ENCODE results near the gene MRPS33.
"Not testable (repeated sequence)": the region's sequence is repeated elsewhere in the genome, so short reads cannot be mapped to it uniquely, and the experiment has no call there.

Gene MRPS33

DNA sequence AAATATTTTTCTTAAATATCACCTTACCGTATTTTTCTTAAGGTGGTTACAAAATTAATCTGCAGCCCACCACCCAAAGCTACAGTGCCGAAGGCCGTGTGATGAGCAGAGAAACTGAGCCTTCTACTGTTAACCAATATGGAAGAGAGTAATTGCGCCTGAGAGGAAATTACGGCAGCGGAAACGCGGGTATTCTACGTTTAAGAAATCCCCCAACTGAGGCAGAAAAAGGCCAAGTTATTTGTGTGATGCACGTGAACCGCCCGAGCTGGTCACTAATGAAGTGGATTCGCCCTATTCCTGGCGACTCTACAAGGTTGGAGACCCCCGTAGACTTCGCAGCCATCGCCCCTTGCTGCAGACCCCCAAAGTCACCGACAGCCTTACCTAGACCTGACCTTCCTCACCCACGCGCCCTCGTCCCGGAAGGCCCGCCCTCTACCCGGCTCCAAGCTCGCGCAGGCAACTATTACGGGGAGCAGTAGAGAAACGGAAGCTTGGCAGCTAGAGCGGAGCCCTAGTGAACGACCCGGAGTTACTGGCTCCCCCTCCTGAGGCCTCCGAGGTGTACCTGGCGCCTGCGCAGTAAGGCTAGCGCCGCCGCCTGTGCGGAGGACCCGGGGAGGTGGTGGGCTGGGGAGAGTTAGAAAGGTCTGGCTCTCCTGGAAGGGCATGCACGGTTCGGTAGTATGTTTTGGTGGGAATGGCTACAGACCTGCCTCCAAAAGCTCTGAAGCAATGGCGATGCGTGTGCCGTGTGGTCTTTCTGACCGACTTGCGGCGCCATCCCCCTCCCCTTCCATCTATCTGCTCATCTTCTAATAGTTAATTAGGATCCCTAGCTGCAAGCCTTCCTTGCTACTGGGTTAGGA lies at the start of gene MRPS33:
TSS of gene MRPS33 (minus strand) at position 429 of the 872 bp plus-strand sequence. CDS start 4,319 bp downstream, outside the sequence.
- peak; percentile 97 for DNase-seq (ENCODE audit: low spot score)

DNA sequence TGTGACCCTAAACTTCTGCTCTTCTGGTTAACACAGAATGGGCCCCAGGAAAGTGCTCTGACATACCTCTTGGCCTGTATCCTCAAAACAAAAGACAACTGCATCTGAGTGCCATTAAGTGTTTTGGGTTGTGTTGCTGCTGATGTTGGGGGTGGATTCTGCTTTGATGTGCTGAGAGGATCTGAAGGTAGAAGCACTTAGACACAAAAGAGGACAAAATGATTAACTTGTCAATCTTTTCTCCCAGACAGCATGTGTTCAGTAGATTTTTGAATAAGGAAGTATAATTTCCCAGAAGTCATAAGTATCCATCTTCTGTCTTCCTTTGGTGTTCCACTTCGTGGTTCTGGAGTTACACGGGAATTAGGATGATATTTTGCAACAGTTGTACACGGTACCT lies 43.0 kb upstream of the MRPS33 start:
- DNase-seq (ENCODE audit: low spot score) = no peak

- no peak for DNase-seq (ENCODE audit: low spot score)
Observed at GRCh38 chr7:141055146-141055545, 40.4 kb upstream of the MRPS33 start.

GRCh38 chr7:141053626-141054025 lies 38.9 kb upstream of the MRPS33 start:
- DNase-seq (ENCODE audit: low spot score) = no peak

- no peak for DNase-seq (ENCODE audit: low spot score)
Observed at GRCh38 chr7:141045842-141046620, 31.3 kb upstream of the MRPS33 start.

GRCh38 chr7:141045126-141045841 lies 30.5 kb upstream of the MRPS33 start:
- DNase-seq (ENCODE audit: low spot score) = no peak

DNA sequence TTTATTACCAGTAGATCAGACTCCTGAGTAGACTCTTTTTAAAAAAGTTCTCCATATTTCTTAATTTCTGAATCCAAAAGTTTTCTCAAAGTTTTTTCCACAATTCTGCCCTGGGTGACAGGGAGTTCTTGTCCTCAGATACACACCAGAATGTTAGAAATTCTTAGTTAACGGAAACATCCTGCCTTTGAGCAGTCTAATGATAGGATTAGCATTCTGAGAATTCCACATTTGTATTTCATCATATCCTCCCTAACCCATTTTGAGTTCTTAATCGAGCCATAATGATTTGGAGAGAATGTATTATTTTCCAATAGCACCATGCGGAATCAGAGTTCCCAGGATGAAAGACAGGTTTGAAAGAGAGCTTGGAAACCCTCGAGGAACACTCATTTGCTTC lies 28.9 kb upstream of the MRPS33 start:
- DNase-seq (ENCODE audit: low spot score) = no peak

- no peak for DNase-seq (ENCODE audit: low spot score)
Observed at GRCh38 chr7:141042222-141043193, 27.8 kb upstream of the MRPS33 start.

- DNase-seq (ENCODE audit: low spot score) = no peak
Observed at GRCh38 chr7:141039376-141039775, 24.6 kb upstream of the MRPS33 start.

DNA sequence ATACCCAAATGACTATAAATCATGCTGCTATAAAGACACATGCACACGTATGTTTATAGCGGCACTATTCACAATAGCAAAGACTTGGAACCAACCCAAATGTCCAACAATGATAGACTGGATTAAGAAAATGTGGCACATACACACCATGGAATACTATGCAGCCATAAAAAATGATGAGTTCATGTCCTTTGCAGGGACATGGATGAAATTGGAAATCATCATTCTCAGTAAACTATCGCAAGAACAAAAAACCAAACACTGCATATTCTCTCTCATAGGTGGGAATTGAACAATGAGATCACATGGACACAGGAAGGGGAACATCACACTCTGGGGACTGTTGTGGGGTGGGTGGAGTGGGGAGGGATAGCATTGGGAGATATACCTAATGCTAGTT lies 23.3 kb upstream of the MRPS33 start:
- DNase-seq (ENCODE audit: low spot score) = not testable (repeated sequence)

- not testable (repeated sequence) for DNase-seq (ENCODE audit: low spot score)
Observed at GRCh38 chr7:141032539-141033323, 18.0 kb upstream of the MRPS33 start.

GRCh38 chr7:141028767-141029166 lies 14.0 kb upstream of the MRPS33 start:
- no peak for DNase-seq (ENCODE audit: low spot score)

GRCh38 chr7:141027043-141027442 lies 12.3 kb upstream of the MRPS33 start:
- no peak for DNase-seq (ENCODE audit: low spot score)

- DNase-seq (ENCODE audit: low spot score) = no peak
Observed at GRCh38 chr7:141024668-141025067, 9.9 kb upstream of the MRPS33 start.

DNA sequence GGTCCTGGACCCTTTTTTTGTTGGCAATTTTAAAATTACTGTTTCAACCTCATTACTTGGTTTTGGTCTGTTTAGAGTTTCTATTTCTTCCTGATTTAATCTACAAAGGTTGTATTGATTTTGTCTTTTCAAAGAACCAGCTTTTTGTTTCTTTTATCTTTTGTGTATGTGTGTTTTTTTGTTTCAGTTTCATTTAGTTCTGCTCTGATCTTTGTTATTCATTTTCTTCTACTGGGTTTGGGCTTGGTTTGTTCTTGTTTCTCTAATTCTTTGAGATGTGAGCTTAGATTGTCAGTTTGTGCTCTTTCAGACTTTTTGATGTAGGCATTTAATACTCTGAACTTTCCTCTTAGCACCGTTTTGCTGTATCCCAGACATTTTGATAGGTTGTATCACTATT lies 8.5 kb upstream of the MRPS33 start:
- no peak for DNase-seq (ENCODE audit: low spot score)

GRCh38 chr7:141017555-141017954 lies 2.8 kb upstream of the MRPS33 start:
- no peak for DNase-seq (ENCODE audit: low spot score)

GRCh38 chr7:141016349-141016748 lies 1.6 kb upstream of the MRPS33 start:
- no peak for DNase-seq (ENCODE audit: low spot score)

- no peak for DNase-seq (ENCODE audit: low spot score)
Observed at GRCh38 chr7:141014125-141014523, 628 bp downstream of the MRPS33 start.

DNA sequence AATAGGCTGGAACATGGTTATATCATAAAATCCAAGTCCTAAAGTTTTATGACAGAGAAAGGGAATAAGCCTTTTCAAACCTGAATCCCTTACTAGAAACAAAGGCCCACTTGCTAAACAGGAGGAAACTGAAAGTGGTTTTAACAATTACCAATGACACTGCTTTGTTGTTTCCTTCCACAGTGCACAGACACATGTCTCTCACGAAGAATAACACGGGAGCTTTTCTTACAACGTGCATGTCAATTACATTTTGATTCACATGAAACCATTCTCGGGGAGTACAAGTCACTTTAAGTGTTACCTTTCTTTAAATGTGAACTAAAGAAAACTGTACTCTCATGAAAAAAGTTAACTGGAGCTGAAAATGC lies 1.4 kb downstream of the MRPS33 start:
- DNase-seq (ENCODE audit: low spot score) = no peak

DNA sequence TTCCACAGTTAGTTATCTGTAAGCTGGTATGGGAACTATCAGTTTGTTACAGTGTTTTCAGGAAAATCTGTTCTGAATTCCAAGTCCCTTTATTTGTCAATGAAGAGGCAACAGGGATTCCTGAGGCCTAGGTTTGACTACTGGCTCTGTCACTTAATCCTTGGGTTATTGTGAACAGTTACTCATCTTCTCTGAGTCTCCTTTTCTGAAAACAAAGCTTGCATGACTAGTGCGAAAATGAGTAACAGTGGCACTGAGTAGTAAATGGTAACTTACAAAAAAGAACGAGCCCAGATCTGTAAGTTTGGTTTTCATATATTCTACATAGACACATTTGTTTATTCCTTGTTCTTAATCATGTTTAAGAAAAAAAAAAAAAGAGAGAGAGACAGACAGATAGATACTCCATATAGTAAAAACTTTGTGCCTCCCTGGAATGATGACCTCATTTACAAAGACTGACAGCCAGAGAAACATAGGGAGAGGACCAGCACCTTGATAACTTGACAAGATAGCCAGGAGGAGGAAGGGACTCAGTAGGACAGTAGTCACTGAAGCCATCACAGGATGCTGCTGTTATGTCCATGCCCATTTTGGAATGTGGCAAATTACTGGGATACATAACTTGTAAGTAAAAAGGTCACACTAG lies 1.9 kb downstream of the MRPS33 start:
- DNase-seq (ENCODE audit: low spot score) = no peak

Measured in Ammon's horn (tissue), 1 donor.